ENCODE measurements around the gene CD1D. TPM values are rescaled to one million over a fixed set of nuclear protein-coding genes. Genes with fewer than 3 reads are reported as not detected.

Gene CD1D
- total RNA-seq = 0.37 and 0.39 TPM in 2 replicates

GRCh38 chr1:158180741-158181576, at the start of gene CD1D:
Gene CD1D (plus strand): TSS chr1:158180895. CDS start chr1:158181102, 207 bp downstream.

Other genes with a start within 250 kb of the CD1D start
- gene KIRREL1, start 187.2 kb upstream of the CD1D start, total RNA-seq = 85.2 and 107 TPM in 2 replicates
- not detected in 2 replicates for gene CD1A, start 73.5 kb downstream of the CD1D start, total RNA-seq
- gene CD1C, start 109.0 kb downstream of the CD1D start, total RNA-seq = not detected in 2 replicates
- gene CD1B, start 150.6 kb downstream of the CD1D start, total RNA-seq = not detected in 2 replicates
- gene CD1E, start 173.0 kb downstream of the CD1D start, total RNA-seq = not detected in 2 replicates
- gene OR10T2, start 218.6 kb downstream of the CD1D start, total RNA-seq = not detected in 2 replicates
- not detected in 2 replicates for gene OR10K2, start 245.3 kb downstream of the CD1D start, total RNA-seq

Measured in subcutaneous preadipocyte (primary cell).